ENCODE measurements around the gene NRBP1. TPM values are rescaled to one million over a fixed set of nuclear protein-coding genes. Genes with fewer than 3 reads are reported as not detected.

The NRBP1 gene
- total and polyA plus RNA-seq, 2 of the 8 experiments (the other 6 are each of a cell fraction or from before 2014, with no cell fraction given), result 115 to 145 TPM

DNA sequence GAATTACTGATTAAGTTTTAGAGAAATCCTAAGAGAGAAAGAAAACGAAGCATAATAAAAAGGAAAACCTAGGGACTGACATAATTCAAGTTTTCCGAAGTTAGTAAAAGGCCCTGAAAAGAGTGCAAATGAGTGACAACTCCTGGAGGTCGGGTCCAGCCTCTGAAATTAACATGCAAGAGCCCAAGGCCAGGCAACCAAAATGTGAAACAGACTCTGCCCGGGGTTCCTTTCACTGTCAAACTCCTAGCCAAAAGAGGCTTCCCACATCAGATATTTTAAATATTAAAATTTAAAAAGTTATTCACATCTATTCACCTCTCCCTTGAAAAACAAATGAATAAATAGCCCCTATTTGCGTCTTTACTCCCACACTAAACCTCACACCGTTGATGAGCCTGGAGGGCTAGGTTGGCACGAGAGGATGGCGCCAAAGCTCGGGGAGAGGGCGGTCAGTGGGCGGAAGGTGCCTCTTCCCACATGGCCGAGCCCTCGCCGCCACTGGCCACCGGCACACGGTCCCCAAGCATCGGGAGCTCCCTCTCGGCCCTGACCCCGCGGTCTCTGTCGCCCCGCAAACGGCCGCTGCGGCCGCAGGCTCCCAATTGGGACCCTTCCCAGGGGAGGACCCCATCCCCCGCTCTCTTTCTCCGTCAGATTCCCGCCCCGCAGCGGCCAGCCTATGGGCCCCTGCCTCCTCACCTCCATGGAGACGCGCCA is 19.7 kb upstream of the NRBP1 start:
- Histone ChIP-seq H3K18ac (ENCODE audit: extremely low read depth, low read length) (0 out of 2 replicates have a peak overlapping the region, but pooled peaks have one; percentile 51), H3K4ac (replicated peaks; ENCODE audit: insufficient read length, low read depth, low read length) (peak overlapping the region; percentile 41), H2AFZ (ENCODE audit: low read length) (no peak overlapping the region), H2AK5ac (ENCODE audit: low read depth, low read length) (no peak overlapping the region), H2BK20ac (ENCODE audit: low read length) (no peak overlapping the region), H2BK12ac (ENCODE audit: low read depth, low read length) (no peak overlapping the region), H4K5ac (ENCODE audit: insufficient read length, low read depth, low read length) (peak overlapping the region; percentile 16), H3K27me3 (replicated peaks in 1 of 4; ENCODE audit: control insufficient read depth in 3 of 4, extremely low read depth in 1 of 4, insufficient read depth in 3 of 4, low read length in 3 of 4) (no peaks in the 10 kb centered on the region), H3K23me2 (ENCODE audit: low read depth, low read length) (peaks cover 7% of the 10 kb centered on the region), H3K56ac (replicated peaks; ENCODE audit: insufficient read length, low read depth, low read length) (peak overlapping the region; percentile 78), H3K23ac (ENCODE audit: insufficient read length) (no peak overlapping the region), H3K9me3 (ENCODE audit: insufficient read depth in 2 of 2, low read depth in 1 of 2, low read length in 1 of 2) (no peaks in the 10 kb centered on the region), H3K79me2 (ENCODE audit: control insufficient read depth in 1 of 2, insufficient read depth in 2 of 2, low read length in 2 of 2) (peaks cover 26 to 54% of the 10 kb centered on the region in 2 experiments), H3K27ac (ENCODE audit: low read depth, low read length) (peak overlapping the region; percentile 78), H2BK5ac (ENCODE audit: low read depth, low read length) (peak overlapping the region; percentile 87), H2BK15ac (ENCODE audit: low read length) (no peak overlapping the region), H3K79me1 (ENCODE audit: low read depth, low read length) (no peaks in the 10 kb centered on the region), H4K8ac (ENCODE audit: extremely low read depth, insufficient read depth, low read length) (peak overlapping the region; percentile 95), H3K4me3 (ENCODE audit: extremely low read depth in 1 of 4, insufficient read depth in 2 of 4, low read depth in 3 of 4, low read length in 4 of 4) (peak overlapping the region; percentile 68 to 96 (median 92)), H3K36me3 (ENCODE audit: control insufficient read depth in 2 of 4, insufficient read depth in 4 of 4, low read length in 3 of 4) (peaks cover 0 to 4% (median 0%) of the 10 kb centered on the region in 4 experiments; a peak in 2 of 8 replicates), H2BK120ac (replicated peaks; ENCODE audit: low read depth, low read length) (no peak overlapping the region), H3K14ac (ENCODE audit: insufficient read length) (no peak overlapping the region), H3K9ac (replicated peaks in 1 of 4; ENCODE audit: extremely low read depth in 1 of 4, low read depth in 3 of 4, low read length in 3 of 4) (peak overlapping the region; percentile 74 to 91 (median 86)), H3K4me2 (ENCODE audit: insufficient read depth in 1 of 2, low read depth in 2 of 2, low read length in 2 of 2) (peak overlapping the region; percentile 70 to 87; a peak in 3 of 4 replicates), H4K20me1 (replicated peaks in 1 of 2; ENCODE audit: control insufficient read depth in 1 of 2, insufficient read depth in 2 of 2, low read length in 2 of 2) (peaks cover 3 to 6% of the 10 kb centered on the region in 2 experiments), H3K4me1 (replicated peaks in 1 of 4; ENCODE audit: control insufficient read depth in 3 of 4, insufficient read depth in 4 of 4, low read length in 3 of 4) (peaks cover 0 to 5% (median 3%) of the 10 kb centered on the region in 4 experiments; a peak in 4 of 7 replicates), H4K91ac (replicated peaks; ENCODE audit: insufficient read length, low read length) (peak overlapping the region; percentile 32)
- DNase-seq (ENCODE audit: low read depth in 1 of 2, low spot score in 2 of 2) (no peak), FAIRE-seq (no peak)
- ChIA-PET POLR2A (ENCODE audit: partially characterized antibody) (interaction anchor here (0.9 to 4.1 kb wide), 19 partner anchors 10 to 255 kb away, joined by 3 to 48 read pairs (median 5); partner anchors contain the start of genes CCDC121, EIF2B4, FNDC4 and GPN1), CTCF (ENCODE audit: partially characterized antibody) (interaction anchor here (0.6 to 2.7 kb wide), 10 partner anchors 11 to 375 kb away, joined by 3 to 8 read pairs (median 4); no protein-coding TSS in a partner anchor)
- 3% methylated on average over 27 of the region's 33 CpGs; no CpG with 5 or more reads in 1 of the 2 experiments for WGBS, 2 experiments (ENCODE audit: extremely low coverage in 1 of 2, insufficient coverage in 1 of 2, insufficient read length in 1 of 2, insufficient replicate concordance in 2 of 2, low coverage in 1 of 2, low lambda C conversion rate in 2 of 2, missing lambda C conversion rate in 1 of 2)
- TF ChIP-seq NRF1 (IDR thresholded peaks at IDR 0.05; ENCODE audit: low read depth, low read length) (no peak), SP2 (IDR thresholded peaks at IDR 0.05; ENCODE audit: low read length) (no peak), RBBP5 (IDR thresholded peaks at IDR 0.05; ENCODE audit: borderline replicate concordance, low read depth, low read length) (peak; percentile 68; the same call in 1 of the 2 replicates), ASH2L (IDR thresholded peaks at IDR 0.05; ENCODE audit: low read length) (no peak), SP4 (IDR thresholded peaks at IDR 0.05; ENCODE audit: low read length) (no peak), CEBPB (IDR thresholded peaks at IDR 0.05; ENCODE audit: low read depth, low read length) (no peak), POLR2A (IDR thresholded peaks at IDR 0.05; ENCODE audit: control extremely low read depth in 1 of 2, low read depth in 2 of 2, low read length in 2 of 2) (no peak), SAP30 (IDR thresholded peaks at IDR 0.05; ENCODE audit: insufficient read depth, insufficient replicate concordance, low read length) (peak; percentile 39), SIN3A (conservative IDR thresholded peaks at IDR 0.05 in 1 of 2, IDR thresholded peaks at IDR 0.05 in 1 of 2; ENCODE audit: low read depth in 1 of 2, low read length in 2 of 2) (no peak), MAFK (IDR thresholded peaks at IDR 0.05; ENCODE audit: low read depth, low read length) (no peak)
- TF ChIP-seq, protein P1, sequence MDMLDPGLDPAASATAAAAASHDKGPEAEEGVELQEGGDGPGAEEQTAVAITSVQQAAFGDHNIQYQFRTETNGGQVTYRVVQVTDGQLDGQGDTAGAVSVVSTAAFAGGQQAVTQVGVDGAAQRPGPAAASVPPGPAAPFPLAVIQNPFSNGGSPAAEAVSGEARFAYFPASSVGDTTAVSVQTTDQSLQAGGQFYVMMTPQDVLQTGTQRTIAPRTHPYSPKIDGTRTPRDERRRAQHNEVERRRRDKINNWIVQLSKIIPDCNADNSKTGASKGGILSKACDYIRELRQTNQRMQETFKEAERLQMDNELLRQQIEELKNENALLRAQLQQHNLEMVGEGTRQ (IDR thresholded peaks at IDR 0.05; ENCODE audit: low read length), result no peak

Measured in H1 (cell line).